Natural killer cell (primary cell): ENCODE results near the gene VSTM2B. TPM values are rescaled to one million over a fixed set of nuclear protein-coding genes. Genes with fewer than 3 reads are reported as not detected.

Source experiments
- ATAC-seq, 3 donors: fragments of 150-1000 bp in 2 of 3; fragments of 200-7000 bp in 1 of 3; cut with Tn5 transposase; 1 replicate in 1 of 3; 2 replicates in 2 of 3; pipeline ENCODE4 v1.10.0; 2021; ENCODE audit warnings: mild to moderate bottlenecking in 2 of 3, moderate library complexity in 2 of 3
- DNase-seq, 2 donors: peaks; one replicate each; pipeline versions ENCODE4 v3.0.0 to v3.0.0-alpha.2; 2013 to 2021; ENCODE audit warnings: mixed read lengths in 1 of 2
- H3K27ac ChIP-seq: one replicate; pipeline ENCODE4 v1.5.1; 2013; ENCODE audit warnings: mild to moderate bottlenecking, low read length
- H3K27me3 ChIP-seq: one replicate; pipeline ENCODE4 v1.6.1; 2013; ENCODE audit warnings: low read length; ENCODE audit not compliant: control insufficient read depth, insufficient read depth
- H3K36me3 ChIP-seq: one replicate; pipeline ENCODE4 v1.6.1; 2013; ENCODE audit warnings: low read length; ENCODE audit not compliant: control insufficient read depth, insufficient read depth
- H3K4me1 ChIP-seq: one replicate; pipeline ENCODE4 v1.6.1; 2013; ENCODE audit warnings: low read length; ENCODE audit not compliant: control insufficient read depth, insufficient read depth
- H3K4me3 ChIP-seq: one replicate; pipeline ENCODE4 v1.5.1; 2013; ENCODE audit warnings: low read length
- H3K9me3 ChIP-seq: one replicate; pipeline ENCODE4 v1.6.1; 2013; ENCODE audit warnings: low read length; ENCODE audit not compliant: control insufficient read depth, insufficient read depth
- H3K27ac Mint-ChIP-seq, 2 donors: one replicate each; pipeline ENCODE4 v1.8.0; 2022; ENCODE audit warnings: mild to moderate bottlenecking in 2 of 2, mixed read lengths in 2 of 2, moderate library complexity in 1 of 2
- H3K27me3 Mint-ChIP-seq, 2 donors: one replicate each; pipeline ENCODE4 v1.8.0; 2022; ENCODE audit warnings: low read depth in 2 of 2, mixed read lengths in 2 of 2
- H3K36me3 Mint-ChIP-seq: one replicate; pipeline ENCODE4 v1.8.0; 2022; ENCODE audit warnings: mixed read lengths
- H3K4me1 Mint-ChIP-seq, 2 donors: one replicate each; pipeline ENCODE4 v1.8.0; 2022; ENCODE audit warnings: mixed read lengths in 2 of 2
- H3K4me3 Mint-ChIP-seq: one replicate; pipeline ENCODE4 v1.8.0; 2022; ENCODE audit warnings: mild to moderate bottlenecking, moderate library complexity, mixed read lengths
- H3K9me3 Mint-ChIP-seq, 2 donors: one replicate each; pipeline ENCODE4 v1.8.0; 2022; ENCODE audit warnings: mixed read lengths in 2 of 2
- WGBS: methylation state at CpG from one replicate; pipeline ENCODE4 v1.1.7; 2013; ENCODE audit warnings: missing lambda C conversion rate; ENCODE audit not compliant: insufficient coverage; 5-methylcytosine and 5-hydroxymethylcytosine counted together
- intact Hi-C: fragments of 100-400 bp; cut with micrococcal nuclease; formaldehyde crosslinking; loops from one replicate; pipeline ENCODE4 v1.14.2; 2022
- total RNA-seq, 4 donors: library from RNA; stranded (reverse); fragments of 120-200 nt in 1 of 4; gene quantifications; one replicate each; pipeline versions ENCODE4 v1.2.3 to v1.2.4, GENCODE V29; 2013 to 2022
- TF ChIP-seq, protein P1 (sequence below): fragments of 200-600 bp; IDR thresholded peaks from one replicate; pipeline ENCODE4 v1.8.0; 2022; ENCODE audit warnings: antibody characterized with exemption

VSTM2B gene
- total RNA-seq, 3 donors from 2014 or later (not counting 1 experiment from before 2014, with no cell fraction given) = not detected

DNA sequence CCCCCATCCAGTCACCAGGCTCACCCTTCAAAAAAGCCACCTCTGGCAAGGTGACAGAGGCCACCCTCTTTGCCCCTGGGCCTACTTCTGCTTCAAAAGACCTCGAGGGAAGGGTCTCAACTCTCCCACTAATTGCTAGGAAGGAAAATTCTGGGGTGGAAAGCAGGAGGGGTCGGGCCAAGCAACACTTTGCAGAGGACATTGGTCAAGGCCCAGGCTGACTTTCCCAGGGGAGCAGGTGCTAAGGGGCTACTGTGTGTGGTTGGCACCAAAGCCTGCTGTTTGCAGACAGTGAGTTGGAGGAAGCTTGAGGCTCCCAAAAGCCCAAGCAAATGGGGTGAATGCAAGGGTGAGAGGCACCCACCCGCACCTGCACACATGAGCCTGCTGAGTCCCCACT, 28.6 kb upstream of the VSTM2B start:
- no peak for DNase-seq
- H3K36me3 ChIP-seq = no peaks in the 10 kb centered on the region
- TF ChIP-seq, protein P1, sequence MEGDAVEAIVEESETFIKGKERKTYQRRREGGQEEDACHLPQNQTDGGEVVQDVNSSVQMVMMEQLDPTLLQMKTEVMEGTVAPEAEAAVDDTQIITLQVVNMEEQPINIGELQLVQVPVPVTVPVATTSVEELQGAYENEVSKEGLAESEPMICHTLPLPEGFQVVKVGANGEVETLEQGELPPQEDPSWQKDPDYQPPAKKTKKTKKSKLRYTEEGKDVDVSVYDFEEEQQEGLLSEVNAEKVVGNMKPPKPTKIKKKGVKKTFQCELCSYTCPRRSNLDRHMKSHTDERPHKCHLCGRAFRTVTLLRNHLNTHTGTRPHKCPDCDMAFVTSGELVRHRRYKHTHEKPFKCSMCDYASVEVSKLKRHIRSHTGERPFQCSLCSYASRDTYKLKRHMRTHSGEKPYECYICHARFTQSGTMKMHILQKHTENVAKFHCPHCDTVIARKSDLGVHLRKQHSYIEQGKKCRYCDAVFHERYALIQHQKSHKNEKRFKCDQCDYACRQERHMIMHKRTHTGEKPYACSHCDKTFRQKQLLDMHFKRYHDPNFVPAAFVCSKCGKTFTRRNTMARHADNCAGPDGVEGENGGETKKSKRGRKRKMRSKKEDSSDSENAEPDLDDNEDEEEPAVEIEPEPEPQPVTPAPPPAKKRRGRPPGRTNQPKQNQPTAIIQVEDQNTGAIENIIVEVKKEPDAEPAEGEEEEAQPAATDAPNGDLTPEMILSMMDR = no peak
- H3K27me3 ChIP-seq = peaks cover 7% of the 10 kb centered on the region
- no peak overlapping the region for H3K27ac ChIP-seq
- Mint-ChIP-seq H3K27me3 (peaks cover 3 to 11% of the 10 kb centered on the region in 2 donors), H3K4me1 (no peaks in the 10 kb centered on the region), H3K27ac (no peak overlapping the region), H3K36me3 (no peaks in the 10 kb centered on the region), H3K9me3 (peaks cover 0 to 2% of the 10 kb centered on the region in 2 donors), H3K4me3 (no peak overlapping the region)
- no peak for ATAC-seq
- intact Hi-C loops = no loop called here
- H3K4me3 ChIP-seq = no peak overlapping the region
- H3K4me1 ChIP-seq = no peaks in the 10 kb centered on the region
- 68% methylated on average over 3 of the region's 3 CpGs for WGBS
- no peaks in the 10 kb centered on the region for H3K9me3 ChIP-seq

DNA sequence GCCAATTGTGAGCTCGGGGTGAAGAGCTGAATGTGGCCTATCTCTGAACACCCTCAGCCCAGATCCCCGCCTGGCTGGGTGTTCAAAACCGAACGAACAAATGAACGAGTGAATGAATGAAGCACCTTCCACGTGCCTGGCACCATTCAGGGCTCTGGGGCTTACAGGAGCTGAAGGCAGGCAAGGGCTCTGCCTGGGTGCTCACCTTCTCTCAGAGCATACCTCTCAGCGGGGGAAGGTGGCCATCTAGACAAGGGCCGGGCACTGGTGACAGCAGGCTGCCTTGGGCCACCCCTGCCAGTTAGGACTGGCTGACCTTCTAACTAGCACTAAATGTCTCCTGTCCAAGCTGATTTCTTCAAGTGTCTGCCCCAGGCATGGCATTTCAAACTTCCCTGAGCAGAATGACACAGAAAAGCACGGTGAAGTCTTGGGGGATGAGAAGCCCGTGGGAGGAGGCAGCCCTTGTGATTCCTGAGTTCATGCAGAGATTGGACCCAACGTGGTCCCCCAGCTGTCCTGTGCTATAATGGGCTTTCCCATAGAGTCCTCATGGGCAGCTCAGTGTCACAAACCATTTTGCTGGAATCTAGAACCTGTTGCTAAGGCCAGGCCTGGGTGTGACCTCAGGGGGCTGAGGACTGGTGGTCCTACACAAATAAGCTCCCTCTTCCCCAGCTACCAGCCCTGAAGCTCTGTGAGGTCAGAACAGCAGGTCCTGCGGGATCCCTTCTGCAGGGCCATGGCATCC, 27.9 kb upstream of the VSTM2B start:
- Histone ChIP-seq H3K9me3 (no peaks in the 10 kb centered on the region), H3K4me3 (no peak overlapping the region), H3K36me3 (no peaks in the 10 kb centered on the region), H3K4me1 (no peaks in the 10 kb centered on the region), H3K27me3 (peaks cover 6% of the 10 kb centered on the region), H3K27ac (no peak overlapping the region)
- H3K36me3 Mint-ChIP-seq = no peaks in the 10 kb centered on the region
- H3K4me1 Mint-ChIP-seq = no peaks in the 10 kb centered on the region
- DNase-seq = no peak
- peaks cover 0 to 5% of the 10 kb centered on the region in 2 donors for H3K27me3 Mint-ChIP-seq
- ATAC-seq = no peak
- intact Hi-C loops = no loop called here
- H3K9me3 Mint-ChIP-seq = peaks cover 0 to 2% of the 10 kb centered on the region in 2 donors
- H3K27ac Mint-ChIP-seq = no peak overlapping the region
- no peak overlapping the region for H3K4me3 Mint-ChIP-seq
- 73% methylated on average over 12 of the region's 12 CpGs for WGBS
- TF ChIP-seq, protein P1 = no peak

DNA sequence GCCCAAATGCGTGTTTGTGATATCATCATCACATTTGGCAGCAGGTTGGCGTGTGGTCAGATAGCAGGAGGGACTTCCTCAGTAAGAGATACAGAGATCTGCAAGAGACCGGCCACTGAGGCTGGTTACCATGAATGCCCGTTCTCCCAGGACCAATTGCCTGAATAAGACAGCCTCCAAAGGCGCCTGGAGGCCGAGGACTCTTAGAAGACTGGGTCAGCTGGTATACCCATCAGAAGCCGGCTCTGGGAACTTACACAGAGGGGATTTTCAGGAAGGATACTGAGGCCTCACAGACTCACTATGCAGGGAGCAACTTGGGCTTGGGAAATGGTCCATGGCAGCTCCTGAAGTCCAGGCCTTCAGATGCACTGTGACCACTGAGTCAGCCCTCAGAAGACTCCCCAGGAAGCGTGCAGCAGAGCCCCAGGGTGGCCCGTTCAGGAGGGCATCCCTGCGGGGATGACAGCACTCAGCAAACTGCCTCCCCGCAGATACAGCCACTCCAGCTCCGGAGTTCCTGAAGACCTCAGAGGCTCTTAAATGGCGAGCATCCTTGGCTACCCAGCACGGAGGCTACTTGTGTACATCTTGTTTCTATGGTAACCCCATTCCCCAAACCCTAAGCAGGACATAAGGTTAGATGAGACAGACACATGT, 26.4 kb upstream of the VSTM2B start:
- 80% methylated on average over 14 of the region's 14 CpGs for WGBS
- H3K4me1 Mint-ChIP-seq = no peaks in the 10 kb centered on the region
- TF ChIP-seq, protein P1 = no peak
- peaks cover 0 to 2% of the 10 kb centered on the region in 2 donors for H3K9me3 Mint-ChIP-seq
- Histone ChIP-seq H3K27me3 (no peaks in the 10 kb centered on the region), H3K9me3 (no peaks in the 10 kb centered on the region), H3K4me3 (no peak overlapping the region), H3K27ac (no peak overlapping the region), H3K4me1 (no peaks in the 10 kb centered on the region), H3K36me3 (no peaks in the 10 kb centered on the region)
- intact Hi-C loops = no loop called here
- H3K27me3 Mint-ChIP-seq = no peaks in the 10 kb centered on the region
- no peak for DNase-seq
- no peak for ATAC-seq
- H3K36me3 Mint-ChIP-seq = no peaks in the 10 kb centered on the region
- H3K4me3 Mint-ChIP-seq = no peak overlapping the region
- H3K27ac Mint-ChIP-seq = no peak overlapping the region
